Astrocyte (in vitro differentiated cells and primary cell): ENCODE measurements around the gene AKAP8L. TPM values are rescaled to one million over a fixed set of nuclear protein-coding genes. Genes with fewer than 3 reads are reported as not detected.
A peak's percentile ranks its signal among the peaks of the same experiment; 100 is the strongest.
"Not testable (repeated sequence)": the region's sequence is repeated elsewhere in the genome, so short reads cannot be mapped to it uniquely, and the experiment has no call there.

ENCODE experiments used
- DNase-seq: peaks from one replicate; pipeline ENCODE4 v3.0.0-alpha.2; 2010; ENCODE audit warnings: low read depth
- FAIRE-seq: peaks from 2 replicates; lab custom pipeline; 2011; peaks lifted over from hg19 to GRCh38; lab: Jason Lieb, UNC
- H2AFZ ChIP-seq: 2 replicates; pipeline ENCODE4 v1.6.0; 2012; ENCODE audit warnings: low read depth, low read length, inconsistent platforms
- H3K27ac ChIP-seq: 2 replicates; pipeline ENCODE4 v1.5.1; 2011; ENCODE audit warnings: low read depth, low read length, inconsistent platforms
- H3K27me3 ChIP-seq: 2 replicates; pipeline ENCODE4 v1.6.0; 2011; ENCODE audit warnings: low read length, inconsistent platforms; ENCODE audit not compliant: insufficient read depth
- H3K36me3 ChIP-seq: 2 replicates; pipeline ENCODE4 v1.5.1; 2011; ENCODE audit warnings: low read length, inconsistent platforms; ENCODE audit not compliant: insufficient read depth
- H3K4me1 ChIP-seq: 2 replicates; pipeline ENCODE4 v1.5.1; 2011; ENCODE audit warnings: low read length, inconsistent platforms; ENCODE audit not compliant: insufficient read depth
- H3K4me2 ChIP-seq: 2 replicates; pipeline ENCODE4 v1.6.0; 2012; ENCODE audit warnings: low read length, inconsistent platforms
- H3K4me3 ChIP-seq: 2 replicates; pipeline ENCODE4 v1.5.1; 2011; ENCODE audit warnings: low read depth, mild to moderate bottlenecking, low read length, inconsistent platforms; ENCODE audit not compliant: insufficient read depth
- H3K79me2 ChIP-seq: 2 replicates; pipeline ENCODE4 v1.6.0; 2012; ENCODE audit warnings: mild to moderate bottlenecking, low read length, inconsistent platforms; ENCODE audit not compliant: insufficient read depth
- H3K9ac ChIP-seq: 2 replicates; pipeline ENCODE4 v1.6.0; 2012; ENCODE audit warnings: mild to moderate bottlenecking, low read length, inconsistent platforms
- H3K9me3 ChIP-seq: 2 replicates; pipeline ENCODE4 v1.5.1; 2012; ENCODE audit warnings: low read depth, mild to moderate bottlenecking, low read length, inconsistent platforms; ENCODE audit not compliant: insufficient read depth
- H4K20me1 ChIP-seq: 2 replicates; pipeline ENCODE4 v1.6.0; 2012; ENCODE audit warnings: low read length, inconsistent platforms; ENCODE audit not compliant: insufficient read depth
- H3K27ac Mint-ChIP-seq: one replicate; pipeline ENCODE4 v1.8.0; 2021; ENCODE audit warnings: mild to moderate bottlenecking, mixed read lengths; ENCODE audit not compliant: unreplicated experiment
- H3K27me3 Mint-ChIP-seq: one replicate; pipeline ENCODE4 v1.8.0; 2021; ENCODE audit warnings: low read depth, mixed read lengths; ENCODE audit not compliant: unreplicated experiment
- H3K36me3 Mint-ChIP-seq: one replicate; pipeline ENCODE4 v1.8.0; 2021; ENCODE audit warnings: low read depth, mixed read lengths; ENCODE audit not compliant: unreplicated experiment
- H3K4me1 Mint-ChIP-seq: one replicate; pipeline ENCODE4 v1.8.0; 2021; ENCODE audit warnings: low read depth, mixed read lengths; ENCODE audit not compliant: unreplicated experiment
- H3K4me3 Mint-ChIP-seq: one replicate; pipeline ENCODE4 v1.8.0; 2021; ENCODE audit warnings: mild to moderate bottlenecking, moderate library complexity, mixed read lengths; ENCODE audit not compliant: unreplicated experiment
- H3K9me3 Mint-ChIP-seq: one replicate; pipeline ENCODE4 v1.8.0; 2021; ENCODE audit warnings: mild to moderate bottlenecking, mixed read lengths; ENCODE audit not compliant: unreplicated experiment
- EZH2 ChIP-seq: IDR thresholded peaks from 2 replicates; pipeline ENCODE4 v1.6.1; 2012; ENCODE audit warnings: mild to moderate bottlenecking, low read length, inconsistent platforms; ENCODE audit not compliant: insufficient read depth
- total RNA-seq: library from RNA; stranded (reverse); gene quantifications from 2 replicates; pipeline ENCODE4 v1.2.1, GENCODE V29; 2021
- TF ChIP-seq, protein P1 (sequence below): IDR thresholded peaks from 2 replicates; pipeline ENCODE4 v1.5.1; 2011; ENCODE audit warnings: low read depth, mild to moderate bottlenecking, inconsistent platforms, low read length, moderate library complexity; ENCODE audit not compliant: insufficient read depth

AKAP8L gene
- total RNA-seq, 1 donor from 2014 or later = 101 TPM

DNA sequence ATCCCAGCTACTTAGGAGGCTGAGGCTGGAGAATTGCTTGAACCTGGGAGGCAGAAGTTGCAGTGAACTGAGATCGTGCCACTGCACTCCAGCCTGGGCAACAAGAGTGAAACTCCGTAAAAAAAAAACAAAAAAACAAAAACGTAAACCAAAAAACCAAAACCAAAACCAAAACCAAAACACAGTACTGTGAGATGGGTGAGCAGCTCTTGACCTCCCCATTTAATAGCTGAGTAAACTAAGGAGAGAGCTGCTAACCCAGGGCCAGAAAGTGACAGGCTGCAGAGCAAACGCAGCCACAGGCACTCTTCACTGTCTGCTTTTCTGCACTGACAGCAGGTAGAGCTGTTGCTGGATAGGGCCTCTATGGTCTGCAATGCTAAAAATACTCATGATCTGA is 58.8 kb downstream of the AKAP8L start:
- not testable (repeated sequence) for H3K4me1 ChIP-seq, H3K4me2 ChIP-seq, DNase-seq, H3K9me3 ChIP-seq, H3K79me2 ChIP-seq, H3K27me3 Mint-ChIP-seq, H3K9me3 Mint-ChIP-seq, H3K27me3 ChIP-seq, FAIRE-seq, H3K4me3 Mint-ChIP-seq, H3K4me3 ChIP-seq, H3K27ac ChIP-seq, H3K9ac ChIP-seq, H2AFZ ChIP-seq
- H4K20me1 ChIP-seq = peaks cover 11% of the 10 kb centered on the region
- Mint-ChIP-seq H3K4me1 (peaks cover 14% of the 10 kb centered on the region), H3K27ac (peak overlapping the region; percentile 34), H3K36me3 (peaks cover 25% of the 10 kb centered on the region)
- H3K36me3 ChIP-seq = peaks cover 36% of the 10 kb centered on the region

DNA sequence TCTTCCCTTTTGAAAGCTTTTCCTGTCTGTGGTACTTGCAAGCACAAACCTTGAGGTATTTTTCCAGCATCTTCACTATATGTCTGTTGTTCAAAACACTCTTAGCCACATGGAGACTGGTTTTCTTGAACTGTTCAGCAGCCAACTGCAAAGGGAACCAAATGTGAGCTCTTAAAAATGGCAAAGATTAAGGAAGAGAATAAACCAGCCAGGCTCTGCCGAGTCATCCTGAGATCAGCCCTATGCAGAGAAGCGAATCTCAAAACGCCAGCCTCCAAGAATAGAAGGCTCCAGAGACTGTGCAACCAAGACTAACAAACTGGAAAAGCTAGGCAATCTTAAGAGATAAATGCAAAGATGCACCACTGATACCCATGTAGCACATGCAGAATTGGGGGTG is 59.9 kb downstream of the AKAP8L start:
- no peak for DNase-seq
- H3K27me3 Mint-ChIP-seq = no peaks in the 10 kb centered on the region
- peaks cover 29% of the 10 kb centered on the region for H3K36me3 Mint-ChIP-seq
- H3K27ac Mint-ChIP-seq = peak overlapping the region; percentile 70
- Histone ChIP-seq H3K79me2 (peaks cover 4% of the 10 kb centered on the region), H3K4me3 (no peak overlapping the region), H3K4me1 (no peaks in the 10 kb centered on the region), H3K27me3 (no peaks in the 10 kb centered on the region), H2AFZ (no peak overlapping the region), H3K4me2 (no peak overlapping the region), H3K27ac (no peak overlapping the region), H3K36me3 (peaks cover 43% of the 10 kb centered on the region), H4K20me1 (peaks cover 8% of the 10 kb centered on the region), H3K9me3 (no peaks in the 10 kb centered on the region), H3K9ac (no peak overlapping the region)
- H3K9me3 Mint-ChIP-seq = no peaks in the 10 kb centered on the region
- TF ChIP-seq, protein P1, sequence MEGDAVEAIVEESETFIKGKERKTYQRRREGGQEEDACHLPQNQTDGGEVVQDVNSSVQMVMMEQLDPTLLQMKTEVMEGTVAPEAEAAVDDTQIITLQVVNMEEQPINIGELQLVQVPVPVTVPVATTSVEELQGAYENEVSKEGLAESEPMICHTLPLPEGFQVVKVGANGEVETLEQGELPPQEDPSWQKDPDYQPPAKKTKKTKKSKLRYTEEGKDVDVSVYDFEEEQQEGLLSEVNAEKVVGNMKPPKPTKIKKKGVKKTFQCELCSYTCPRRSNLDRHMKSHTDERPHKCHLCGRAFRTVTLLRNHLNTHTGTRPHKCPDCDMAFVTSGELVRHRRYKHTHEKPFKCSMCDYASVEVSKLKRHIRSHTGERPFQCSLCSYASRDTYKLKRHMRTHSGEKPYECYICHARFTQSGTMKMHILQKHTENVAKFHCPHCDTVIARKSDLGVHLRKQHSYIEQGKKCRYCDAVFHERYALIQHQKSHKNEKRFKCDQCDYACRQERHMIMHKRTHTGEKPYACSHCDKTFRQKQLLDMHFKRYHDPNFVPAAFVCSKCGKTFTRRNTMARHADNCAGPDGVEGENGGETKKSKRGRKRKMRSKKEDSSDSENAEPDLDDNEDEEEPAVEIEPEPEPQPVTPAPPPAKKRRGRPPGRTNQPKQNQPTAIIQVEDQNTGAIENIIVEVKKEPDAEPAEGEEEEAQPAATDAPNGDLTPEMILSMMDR = no peak
- no peak for TF ChIP-seq EZH2
- H3K4me1 Mint-ChIP-seq = peaks cover 14% of the 10 kb centered on the region
- no peak for FAIRE-seq
- H3K4me3 Mint-ChIP-seq = no peak overlapping the region

- Mint-ChIP-seq H3K27me3 (no peaks in the 10 kb centered on the region), H3K4me1 (peaks cover 14% of the 10 kb centered on the region), H3K27ac (peak overlapping the region; percentile 70), H3K9me3 (no peaks in the 10 kb centered on the region), H3K36me3 (peaks cover 28% of the 10 kb centered on the region), H3K4me3 (no peak overlapping the region)
- no peak for FAIRE-seq
- Histone ChIP-seq H3K4me3 (no peak overlapping the region), H3K36me3 (peaks cover 43% of the 10 kb centered on the region), H3K4me1 (no peaks in the 10 kb centered on the region), H4K20me1 (peaks cover 8% of the 10 kb centered on the region), H3K4me2 (no peak overlapping the region), H3K9me3 (no peaks in the 10 kb centered on the region), H3K27ac (no peak overlapping the region), H3K9ac (no peak overlapping the region), H3K27me3 (no peaks in the 10 kb centered on the region), H3K79me2 (peaks cover 4% of the 10 kb centered on the region), H2AFZ (no peak overlapping the region)
- DNase-seq = no peak
- TF ChIP-seq, protein P1 = no peak
- TF ChIP-seq EZH2 = no peak
Measured at GRCh38 chr19:15357906-15358305, 60.9 kb downstream of the AKAP8L start.
